ENCODE measurements around the gene PSMD12. TPM values are rescaled to one million over a fixed set of nuclear protein-coding genes. Genes with fewer than 3 reads are reported as not detected.

The PSMD12 gene
- total and polyA plus RNA-seq, 9 of the 15 experiments (the other 6 are each of a cell fraction or from before 2014, with no cell fraction given): 36.6 to 150 (median 65.5) TPM

- TF ChIP-seq PRDM10 (IDR thresholded peaks at IDR 0.05; ENCODE audit: partially characterized antibody) (peak; percentile 58), HDAC8 (tag; IDR thresholded peaks at IDR 0.05) (no peak), POU5F1 (IDR thresholded peaks at IDR 0.05; ENCODE audit: borderline replicate concordance, low read depth, low read length, partially characterized antibody) (no peak), GATA2 (CRISPR knock-in tag; IDR thresholded peaks at IDR 0.05) (no peak), REST (IDR thresholded peaks at IDR 0.05; ENCODE audit: borderline replicate concordance) (peak; percentile 13; the same call in 1 of the 2 replicates), REST (CRISPR knock-in tag; IDR thresholded peaks at IDR 0.05; ENCODE audit: low read depth) (no peak), CHD1 (IDR thresholded peaks at IDR 0.05; ENCODE audit: low read length) (peak; percentile 34), HCFC1 (IDR thresholded peaks at IDR 0.05; ENCODE audit: low read depth, low read length) (no peak), BCOR (IDR thresholded peaks at IDR 0.05) (no peak), POLR2G (IDR thresholded peaks at IDR 0.05; ENCODE audit: low read depth, low read length) (0 out of 2 replicates have a peak, but pooled peaks have one; percentile 3), DMBX1 (CRISPR knock-in tag; IDR thresholded peaks at IDR 0.05; ENCODE audit: borderline replicate concordance) (no peak), TEAD1 (CRISPR knock-in tag; IDR thresholded peaks at IDR 0.05) (0 out of 4 replicates have a peak, but pooled peaks of 1 of the 2 experiments have one; percentile 1), CREB1 (IDR thresholded peaks at IDR 0.05) (0 out of 2 replicates have a peak, but pooled peaks have one; percentile 3), CREB1 (CRISPR knock-in tag; IDR thresholded peaks at IDR 0.05) (no peak), ZNF197 (CRISPR knock-in tag; IDR thresholded peaks at IDR 0.05; ENCODE audit: low read depth) (no peak)
These were observed 11.4 kb upstream of the PSMD12 start (continued) for GRCh38 chr17:67377488-67378453.

Measured in K562 (cell line).